GM21825 (cell line): ENCODE results near the gene ZNF217.
"Not testable (repeated sequence)": the region's sequence is repeated elsewhere in the genome, so short reads cannot be mapped to it uniquely, and the experiment has no call there.

Experiments used
- ATAC-seq: cut with Tn5 transposase; IDR thresholded peaks from one replicate; pipeline ENCODE4 v1.9.1; 2021; ENCODE audit warnings: mild to moderate bottlenecking, moderate library complexity; ENCODE audit not compliant: unreplicated experiment

Gene ZNF217

GRCh38 chr20:53593466-53594007 is at the start of gene ZNF217:
TSS of gene ZNF217 (minus strand) at chr20:53593839. CDS start at chr20:53582826, 11,013 bp downstream.
- ATAC-seq, result peak; percentile 19

GRCh38 chr20:53643031-53643832 is 49.6 kb upstream of the ZNF217 start:
- ATAC-seq, result peak; percentile 92

- peak; percentile 46 for ATAC-seq
Observed at GRCh38 chr20:53642196-53643030, 48.8 kb upstream of the ZNF217 start.

- no peak for ATAC-seq
Observed at GRCh38 chr20:53639647-53640440, 46.2 kb upstream of the ZNF217 start.

GRCh38 chr20:53639128-53639527 is 45.5 kb upstream of the ZNF217 start:
- no peak for ATAC-seq

- not testable (repeated sequence) for ATAC-seq
Observed at GRCh38 chr20:53637310-53637709, 43.7 kb upstream of the ZNF217 start.

- ATAC-seq, result no peak
Observed at GRCh38 chr20:53636540-53637097, 43.0 kb upstream of the ZNF217 start.

- no peak for ATAC-seq
Observed at GRCh38 chr20:53635221-53635620, 41.6 kb upstream of the ZNF217 start.

GRCh38 chr20:53631909-53632662 is 38.4 kb upstream of the ZNF217 start:
- no peak for ATAC-seq

GRCh38 chr20:53629436-53629835 is 35.8 kb upstream of the ZNF217 start:
- no peak for ATAC-seq

GRCh38 chr20:53628758-53629157 is 35.1 kb upstream of the ZNF217 start:
- ATAC-seq, result not testable (repeated sequence)

GRCh38 chr20:53628076-53628475 is 34.4 kb upstream of the ZNF217 start:
- no peak for ATAC-seq

GRCh38 chr20:53627001-53627400 is 33.4 kb upstream of the ZNF217 start:
- ATAC-seq, result not testable (repeated sequence)

GRCh38 chr20:53626584-53626983 is 32.9 kb upstream of the ZNF217 start:
- ATAC-seq, result no peak

GRCh38 chr20:53625311-53626129 is 31.9 kb upstream of the ZNF217 start:
- ATAC-seq, result no peak

GRCh38 chr20:53624927-53625250 is 31.2 kb upstream of the ZNF217 start:
- ATAC-seq, result not testable (repeated sequence)

GRCh38 chr20:53623454-53624211 is 30.0 kb upstream of the ZNF217 start:
- peak; percentile 61 for ATAC-seq

GRCh38 chr20:53623134-53623453 is 29.5 kb upstream of the ZNF217 start:
- ATAC-seq, result no peak
